ENCODE results near the gene IFT20.

GRCh38 chr17:28344011-28344410 is 8.7 kb upstream of the IFT20 start:
- no peak for TF ChIP-seq CTCF (IDR thresholded peaks at IDR 0.05)
- no peak for TF ChIP-seq POLR2A (IDR thresholded peaks at IDR 0.05)
